ENCODE measurements around the gene ERC2. TPM values are rescaled to one million over a fixed set of nuclear protein-coding genes. Genes with fewer than 3 reads are reported as not detected.
A peak's percentile ranks its signal among the peaks of the same experiment; 100 is the strongest.

ERC2 gene
- total RNA-seq, 2 donors from 2014 or later, result 0.14 TPM; not detected in 1

DNA sequence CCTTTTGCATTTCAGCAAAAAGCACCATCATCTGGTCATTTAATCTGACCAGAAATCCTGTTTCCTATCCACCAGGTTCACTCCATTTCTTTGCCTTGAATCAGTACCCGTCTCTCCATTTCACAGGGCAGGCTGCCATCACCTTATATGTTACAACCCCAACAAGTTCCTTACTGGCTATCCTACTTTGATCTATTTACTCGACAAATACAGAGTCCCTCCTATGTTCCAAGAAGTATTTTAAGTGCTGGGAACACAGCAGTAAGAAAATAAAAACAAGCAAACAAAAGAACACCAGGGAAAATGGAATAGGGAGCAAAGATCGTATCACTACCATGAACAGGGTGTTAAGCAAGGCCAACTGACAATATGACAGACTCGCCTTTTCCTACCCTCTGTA is 685.9 kb downstream of the ERC2 start:
- intact Hi-C loops (cut with DNase I, micrococcal nuclease), result no loop called here
- ATAC-seq (peak; percentile 82), DNase-seq (peak in 1 of 2 donors; percentile 16)

- ATAC-seq (no peak), DNase-seq (no peak)
- intact Hi-C loops (cut with DNase I, micrococcal nuclease), result no loop called here
Measured at GRCh38 chr3:55780913-55781312, 687.4 kb downstream of the ERC2 start.

DNA sequence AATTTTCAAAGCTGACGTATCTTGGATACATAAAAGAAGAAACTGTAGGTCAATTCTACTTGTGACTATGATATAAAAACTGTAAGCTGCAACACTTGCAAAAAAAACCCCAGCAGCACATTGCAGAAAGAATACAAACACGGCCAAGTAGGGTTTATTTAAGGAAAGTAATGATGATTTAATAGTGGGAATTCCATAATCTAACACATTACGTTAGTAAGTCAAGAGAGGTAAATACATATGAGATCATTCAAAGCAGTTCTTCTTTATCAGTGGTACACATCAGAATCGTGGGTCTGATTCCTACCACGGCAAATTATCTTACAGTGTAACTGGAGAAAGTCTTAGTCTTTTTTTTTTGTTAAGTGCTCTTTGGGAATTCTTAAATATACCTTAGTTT is 688.7 kb downstream of the ERC2 start:
- no peak for DNase-seq
- intact Hi-C loops (cut with DNase I, micrococcal nuclease), result no loop called here
- no peak for ATAC-seq

GRCh38 chr3:55775366-55776154 is 692.7 kb downstream of the ERC2 start:
- intact Hi-C loops (cut with DNase I, micrococcal nuclease), result no loop called here
- no peak for ATAC-seq
- DNase-seq, result no peak

GRCh38 chr3:55774856-55775255 is 693.4 kb downstream of the ERC2 start:
- ATAC-seq, result no peak
- DNase-seq, result no peak
- intact Hi-C loops (cut with DNase I, micrococcal nuclease), result no loop called here

DNA sequence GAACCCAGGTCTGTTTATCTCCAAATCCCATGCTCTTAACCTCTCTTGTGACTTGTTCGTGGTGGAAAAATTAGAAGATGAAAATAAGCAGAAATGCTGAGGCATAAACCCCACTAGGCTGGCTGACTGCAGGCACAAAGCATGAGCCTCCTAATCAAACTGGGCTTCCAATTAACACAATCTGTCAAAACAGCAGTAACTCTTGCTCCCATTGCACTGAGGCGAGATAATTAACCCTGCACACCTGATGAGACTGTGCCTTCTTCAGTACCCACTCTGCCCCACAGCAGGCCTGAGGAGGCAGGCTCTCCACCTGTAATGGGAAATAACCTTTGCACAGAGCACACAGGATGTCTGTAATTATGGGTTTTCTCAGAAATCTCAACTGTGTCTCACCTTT is 696.8 kb downstream of the ERC2 start:
- intact Hi-C loops (cut with DNase I, micrococcal nuclease), result no loop called here
- no peak for ATAC-seq
- DNase-seq, result no peak

- ATAC-seq (no peak), DNase-seq (no peak)
- intact Hi-C loops (cut with DNase I, micrococcal nuclease), result no loop called here
Measured at GRCh38 chr3:55770077-55770476, 698.2 kb downstream of the ERC2 start.

GRCh38 chr3:55766753-55767152 is 701.5 kb downstream of the ERC2 start:
- intact Hi-C loops (cut with DNase I, micrococcal nuclease), result no loop called here
- DNase-seq (no peak), ATAC-seq (peak; percentile 55)

DNA sequence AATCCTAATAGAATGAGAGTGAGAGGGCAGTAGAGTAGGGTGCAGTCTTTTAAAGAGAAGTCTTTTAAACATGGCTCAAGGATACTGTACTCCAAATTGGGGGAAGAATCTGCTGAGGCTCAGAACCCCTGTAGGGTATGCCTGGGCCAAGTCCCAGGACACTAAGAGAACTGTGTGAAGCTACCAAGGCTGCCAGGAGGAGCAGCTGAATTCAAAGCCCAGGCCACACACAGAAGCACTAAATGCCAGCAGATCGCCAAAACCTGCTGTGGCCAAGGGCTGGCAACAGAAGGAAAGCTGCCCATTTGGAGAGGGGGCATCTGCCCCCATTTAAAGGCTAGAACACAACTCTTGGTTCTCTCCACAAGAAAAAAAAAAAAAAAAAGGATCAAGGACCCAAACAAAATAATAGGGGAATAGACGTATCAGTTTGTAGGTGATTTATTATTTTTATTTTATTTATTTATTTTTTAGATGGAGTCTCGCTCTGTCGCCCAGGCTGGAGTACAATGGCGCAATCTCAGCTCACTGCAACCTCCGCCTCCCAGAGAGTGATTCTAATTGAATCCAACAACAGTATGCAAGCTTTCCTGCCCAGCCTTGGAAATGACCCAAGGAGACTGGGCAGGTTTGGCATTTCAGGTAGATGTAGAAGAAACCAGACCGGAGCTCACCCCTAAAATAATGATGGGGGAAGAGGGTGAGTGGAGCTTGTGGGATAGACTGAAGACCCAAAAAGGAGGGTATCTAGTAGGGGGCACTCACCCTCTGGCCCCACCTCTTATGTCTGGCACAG is 702.2 kb downstream of the ERC2 start:
- ATAC-seq (no peak), DNase-seq (no peak)
- intact Hi-C loops (cut with DNase I, micrococcal nuclease), result no loop called here

GRCh38 chr3:55765398-55765797 is 702.9 kb downstream of the ERC2 start:
- ATAC-seq (no peak), DNase-seq (no peak)
- intact Hi-C loops (cut with DNase I, micrococcal nuclease), result no loop called here

- no peak for DNase-seq
- intact Hi-C loops (cut with DNase I, micrococcal nuclease), result no loop called here
- no peak for ATAC-seq
Measured at GRCh38 chr3:55756976-55757375, 711.3 kb downstream of the ERC2 start.

DNA sequence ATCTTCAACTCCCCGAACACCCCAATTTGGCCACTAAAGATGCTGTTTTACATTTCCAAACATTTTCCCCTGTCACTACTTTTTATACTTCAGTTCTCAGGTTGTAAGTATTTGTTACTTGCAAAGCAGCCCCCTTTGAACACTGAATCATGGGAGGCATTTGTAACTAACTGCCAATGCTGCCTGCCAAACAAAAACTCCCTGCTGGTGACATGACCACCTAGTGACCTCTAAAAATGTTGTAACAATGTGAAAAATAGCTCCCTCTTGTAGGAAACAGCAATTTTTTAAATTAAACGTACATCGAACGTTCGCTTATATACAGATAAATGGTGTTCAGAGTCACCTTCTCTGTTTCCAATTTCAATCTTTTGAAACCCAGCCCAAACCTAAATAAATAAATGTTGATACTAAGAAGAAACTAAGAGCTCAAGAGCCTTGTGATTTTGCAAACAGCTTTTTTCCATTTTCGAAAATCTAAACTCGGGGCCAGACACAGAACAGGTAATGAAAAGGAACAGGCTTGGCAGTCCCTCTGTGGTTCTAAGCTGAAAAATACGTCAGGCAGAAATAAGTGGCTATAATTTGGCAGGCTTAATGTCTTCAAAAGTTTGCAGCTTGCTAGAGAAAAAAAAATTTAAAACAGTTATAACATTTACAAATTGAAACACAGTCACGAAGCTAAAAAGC is 712.6 kb downstream of the ERC2 start:
- DNase-seq, result no peak
- intact Hi-C loops (cut with DNase I, micrococcal nuclease), result no loop called here
- ATAC-seq, result no peak

GRCh38 chr3:55752911-55753310 is 715.4 kb downstream of the ERC2 start:
- no peak for ATAC-seq
- intact Hi-C loops (cut with DNase I, micrococcal nuclease), result no loop called here
- no peak for DNase-seq

DNA sequence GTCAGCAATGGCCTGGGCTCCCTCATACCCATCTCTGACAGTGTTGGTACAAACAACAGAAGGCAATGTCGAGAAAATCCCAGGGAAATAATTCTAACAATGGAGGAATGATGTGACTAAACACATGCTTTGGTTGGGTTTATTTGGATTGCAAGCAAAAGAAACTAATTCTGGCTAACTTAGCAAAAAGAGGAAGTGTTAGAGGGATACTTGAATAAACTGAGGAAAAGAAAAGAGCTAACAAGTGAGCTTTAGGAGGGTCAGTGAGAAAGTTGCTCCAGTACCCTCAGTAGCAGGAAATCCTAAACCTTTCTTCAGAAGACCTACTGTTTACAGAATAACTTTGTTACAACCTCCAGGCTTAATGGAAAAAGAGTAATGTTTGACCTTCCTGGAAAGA is 716.5 kb downstream of the ERC2 start:
- ATAC-seq (no peak), DNase-seq (no peak)
- intact Hi-C loops (cut with DNase I, micrococcal nuclease), result no loop called here

DNA sequence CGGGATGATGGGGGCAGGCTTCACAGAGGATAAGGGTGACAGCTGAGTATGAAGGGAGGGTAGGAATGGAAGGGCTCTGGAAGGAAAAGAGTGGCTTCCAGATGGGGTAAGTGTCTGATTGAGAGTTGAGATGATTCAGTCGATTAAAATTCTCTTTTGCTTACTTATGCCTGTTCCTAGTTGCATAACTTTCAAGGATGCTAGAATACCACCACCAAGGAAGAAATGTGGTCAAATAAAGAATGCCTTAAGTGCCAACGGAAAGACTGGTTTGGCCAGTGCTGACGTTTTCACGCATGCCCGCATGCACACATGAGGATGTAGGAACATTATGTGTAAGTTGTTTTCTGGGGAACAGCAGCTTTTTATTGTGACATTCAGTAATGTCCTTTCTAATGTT is 717.7 kb downstream of the ERC2 start:
- intact Hi-C loops (cut with DNase I, micrococcal nuclease), result no loop called here
- ATAC-seq (peak; percentile 45), DNase-seq (peak in 1 of 2 donors; percentile 19)

DNA sequence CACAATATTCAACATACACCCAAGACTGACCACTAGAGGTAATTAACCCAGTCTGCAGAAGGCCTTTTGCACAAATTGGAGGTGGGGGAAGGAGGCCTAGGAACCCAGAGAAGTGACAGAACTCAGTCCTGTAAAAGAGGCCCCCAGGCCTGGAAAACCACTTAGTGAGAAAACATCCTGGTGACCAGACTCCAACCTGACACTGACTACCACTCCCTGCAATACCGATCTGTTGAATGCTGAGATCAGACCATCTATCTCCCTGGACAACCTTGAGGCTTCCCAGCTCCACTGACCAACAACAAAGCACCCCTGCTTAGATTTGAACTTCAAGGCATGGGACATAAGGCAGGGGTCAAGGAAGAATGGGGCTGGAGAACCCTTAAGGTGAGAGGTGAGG is 719.2 kb downstream of the ERC2 start:
- DNase-seq (no peak), ATAC-seq (no peak)
- intact Hi-C loops (cut with DNase I, micrococcal nuclease), result no loop called here

DNA sequence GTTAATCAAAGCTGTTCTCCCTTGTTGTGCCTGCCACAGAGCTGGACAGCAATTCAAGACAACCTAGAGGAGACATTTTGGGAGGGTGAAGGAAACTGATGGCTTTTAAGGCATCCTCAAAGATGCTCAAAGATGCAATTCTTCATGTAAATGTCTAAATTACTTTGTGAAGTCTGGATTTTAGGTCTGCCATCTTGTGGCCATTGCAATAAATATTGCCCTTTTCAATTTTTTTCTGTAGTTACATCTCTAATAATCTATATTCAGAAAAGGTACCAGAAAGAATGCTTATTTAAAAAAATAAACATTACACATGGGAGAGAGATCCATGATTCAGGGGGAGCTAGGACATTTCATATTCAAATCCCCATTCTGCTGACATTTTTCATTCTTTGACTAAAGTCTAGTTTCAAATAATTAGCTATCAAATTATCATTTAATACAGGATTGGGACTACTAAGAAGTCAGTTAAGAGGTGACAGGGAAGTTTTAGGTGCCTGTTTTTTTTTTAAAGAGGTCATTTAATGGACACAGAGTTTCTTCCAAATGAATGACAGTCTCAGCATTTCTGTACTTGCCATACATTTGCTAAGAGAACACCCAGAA is 721.4 kb downstream of the ERC2 start:
- ATAC-seq (no peak), DNase-seq (no peak)
- intact Hi-C loops (cut with DNase I, micrococcal nuclease), result no loop called here

- ATAC-seq (no peak), DNase-seq (no peak)
- intact Hi-C loops (cut with DNase I, micrococcal nuclease), result no loop called here
Measured at GRCh38 chr3:55742832-55743136, 725.5 kb downstream of the ERC2 start.

GRCh38 chr3:55742022-55742831 is 726.0 kb downstream of the ERC2 start:
- DNase-seq (no peak), ATAC-seq (no peak)
- intact Hi-C loops (cut with DNase I, micrococcal nuclease), result no loop called here
